Activated naive CD4-positive, alpha-beta T cell treated with anti-CD3 and anti-CD28 coated beads for 36 hours (primary cell): ENCODE measurements around the gene PRXL2B. TPM values are rescaled to one million over a fixed set of nuclear protein-coding genes. Genes with fewer than 3 reads are reported as not detected.

ENCODE experiments used
- CTCF ChIA-PET: fragments of 350-600 bp; sonication (Branson Sonifier 250); formaldehyde crosslinking; loops from one replicate; lab custom pipeline; 2021; ENCODE audit warnings: antibody characterized with exemption; lab: Charles Lee
- DNase-seq: peaks from one replicate; pipeline ENCODE4 v3.0.0-alpha.2; 2020
- H3K27ac Mint-ChIP-seq: one replicate; pipeline ENCODE4 v1.8.0; 2021; ENCODE audit warnings: mild to moderate bottlenecking, mixed read lengths
- H3K27me3 Mint-ChIP-seq: one replicate; pipeline ENCODE4 v1.8.0; 2021; ENCODE audit warnings: low read depth, mixed read lengths
- H3K36me3 Mint-ChIP-seq: one replicate; pipeline ENCODE4 v1.8.0; 2021; ENCODE audit warnings: low read depth, mixed read lengths
- H3K4me1 Mint-ChIP-seq: one replicate; pipeline ENCODE4 v1.8.0; 2021; ENCODE audit warnings: low read depth, mixed read lengths
- H3K4me3 Mint-ChIP-seq: one replicate; pipeline ENCODE4 v1.8.0; 2021; ENCODE audit warnings: mild to moderate bottlenecking, moderate library complexity, mixed read lengths
- H3K9me3 Mint-ChIP-seq: one replicate; pipeline ENCODE4 v1.8.0; 2021; ENCODE audit warnings: mixed read lengths
- intact Hi-C: fragments of 100-400 bp; cut with micrococcal nuclease; formaldehyde crosslinking; loops from one replicate; pipeline ENCODE4 v1.15.1; 2023
- total RNA-seq, 2 experiments: library from RNA; stranded (reverse); gene quantifications; one replicate each; pipeline ENCODE4 v1.2.3, GENCODE V29; 2021

The PRXL2B gene
- total RNA-seq, 2 experiments from 2014 or later: 21.8 to 22.1 TPM

DNA sequence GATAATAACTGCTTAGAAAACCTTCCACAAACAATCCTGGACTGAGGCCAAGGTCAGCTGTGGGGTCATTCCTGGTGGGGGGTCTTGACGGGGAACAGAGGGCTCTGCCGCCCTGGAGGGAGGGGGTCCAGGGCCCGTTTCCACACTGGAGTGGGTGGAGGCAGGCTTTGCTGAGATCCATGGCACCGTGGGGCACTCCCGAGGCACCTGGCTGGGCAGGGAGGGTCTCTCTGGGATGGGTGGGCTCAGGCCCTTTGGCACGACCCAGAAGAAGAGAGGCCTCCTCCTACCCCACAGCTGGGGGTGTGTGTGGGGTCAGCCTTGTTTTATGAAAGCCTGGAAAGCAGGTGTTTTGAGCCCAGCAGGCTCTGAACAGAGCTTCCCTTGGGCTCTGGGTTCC, 41.2 kb downstream of the PRXL2B start:
- intact Hi-C loops: no loop called here

DNA sequence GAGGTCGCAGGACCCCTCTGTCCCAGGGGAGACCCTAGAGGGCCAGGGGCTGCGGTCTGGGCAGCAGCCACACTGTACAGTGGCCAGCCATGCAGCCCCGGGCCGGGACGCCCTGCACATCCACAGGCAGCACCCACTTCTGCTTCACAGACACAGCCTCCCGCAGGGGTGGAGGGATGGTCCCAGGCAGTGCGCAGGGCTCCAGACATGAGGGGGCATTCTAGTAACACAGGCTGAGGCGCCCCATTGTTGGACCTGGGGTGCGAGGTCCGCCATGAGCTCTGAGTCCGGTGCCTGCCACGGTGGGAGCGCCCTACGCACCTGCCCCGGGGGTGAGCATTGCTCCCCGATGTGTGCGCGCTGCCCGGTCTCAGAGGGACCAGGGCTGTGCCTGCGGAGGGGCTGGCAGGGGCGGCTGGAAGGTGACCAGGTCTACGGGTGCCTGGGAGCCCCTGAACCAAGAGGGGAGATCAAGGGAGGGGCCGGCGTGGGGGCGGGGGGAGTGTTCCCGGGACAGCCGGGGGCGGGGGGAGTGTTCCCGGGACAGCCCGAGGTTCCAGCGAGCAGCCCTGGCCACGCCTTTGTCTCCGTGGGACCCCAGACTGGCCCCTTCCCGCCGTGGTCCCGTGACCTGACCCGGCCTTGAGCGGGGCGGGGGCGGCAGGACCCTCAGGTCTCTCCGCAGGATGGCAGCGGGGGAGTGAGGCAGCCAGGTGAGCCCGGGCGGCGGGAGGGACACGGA, 41.8 kb downstream of the PRXL2B start:
- DNase-seq: no peak

More for the DNA sequence above, 41.2 kb downstream of the PRXL2B start:
- no peak overlapping the region for H3K4me3 Mint-ChIP-seq
- DNase-seq: no peak
- CTCF ChIA-PET: no interaction called here
- H3K36me3 Mint-ChIP-seq: no peaks in the 10 kb centered on the region
- H3K27ac Mint-ChIP-seq: no peak overlapping the region
- H3K9me3 Mint-ChIP-seq: peaks cover 5% of the 10 kb centered on the region
- H3K27me3 Mint-ChIP-seq: peaks cover 39% of the 10 kb centered on the region
- H3K4me1 Mint-ChIP-seq: peaks cover 18% of the 10 kb centered on the region

DNA sequence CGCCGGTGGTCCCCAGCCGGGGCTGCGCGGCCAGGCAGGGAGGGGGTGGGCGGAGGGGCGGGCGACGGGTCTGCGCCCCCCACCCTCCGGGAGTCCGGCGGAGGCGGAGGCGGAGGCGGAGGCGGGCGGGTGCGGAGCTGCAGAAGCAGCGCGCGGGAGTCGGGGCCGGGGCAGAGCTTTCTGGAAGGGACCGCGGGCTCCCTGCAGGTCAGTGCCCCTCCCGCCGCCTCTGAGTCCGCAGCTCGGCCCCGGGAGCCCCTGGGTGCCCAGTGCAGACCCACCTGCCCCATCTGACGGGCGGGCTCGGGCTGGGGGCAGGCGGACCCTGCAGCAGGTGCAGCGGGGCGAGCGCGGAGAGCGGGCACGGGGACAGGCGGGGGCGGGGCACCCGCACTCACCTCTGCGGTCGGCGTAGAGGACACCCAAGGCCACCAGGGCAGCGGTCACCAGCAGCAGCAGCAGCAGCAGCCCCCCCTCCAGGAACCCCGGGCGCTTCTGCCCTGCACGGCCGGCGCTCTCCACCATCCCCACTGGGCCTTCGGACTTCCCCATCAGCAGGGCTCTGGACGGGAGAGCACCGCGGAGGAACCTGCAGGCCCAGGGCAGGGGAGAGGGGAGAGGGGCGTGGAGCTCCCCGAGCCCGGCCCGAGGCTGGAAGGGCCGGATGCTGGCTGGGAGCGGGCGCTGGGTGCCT, 42.5 kb downstream of the PRXL2B start:
- DNase-seq: no peak
- no peak overlapping the region for H3K27ac Mint-ChIP-seq
- CTCF ChIA-PET: no interaction called here
- intact Hi-C loops: no loop called here
- no peaks in the 10 kb centered on the region for H3K36me3 Mint-ChIP-seq
- H3K4me1 Mint-ChIP-seq: peaks cover 9% of the 10 kb centered on the region
- peaks cover 5% of the 10 kb centered on the region for H3K9me3 Mint-ChIP-seq
- H3K27me3 Mint-ChIP-seq: peaks cover 39% of the 10 kb centered on the region
- H3K4me3 Mint-ChIP-seq: no peak overlapping the region

More for the DNA sequence above, 41.8 kb downstream of the PRXL2B start:
- Mint-ChIP-seq H3K36me3 (no peaks in the 10 kb centered on the region), H3K27ac (no peak overlapping the region), H3K27me3 (peaks cover 39% of the 10 kb centered on the region), H3K9me3 (peaks cover 5% of the 10 kb centered on the region), H3K4me1 (peaks cover 14% of the 10 kb centered on the region), H3K4me3 (no peak overlapping the region)
- intact Hi-C loops: no loop called here
- CTCF ChIA-PET: no interaction called here

DNA sequence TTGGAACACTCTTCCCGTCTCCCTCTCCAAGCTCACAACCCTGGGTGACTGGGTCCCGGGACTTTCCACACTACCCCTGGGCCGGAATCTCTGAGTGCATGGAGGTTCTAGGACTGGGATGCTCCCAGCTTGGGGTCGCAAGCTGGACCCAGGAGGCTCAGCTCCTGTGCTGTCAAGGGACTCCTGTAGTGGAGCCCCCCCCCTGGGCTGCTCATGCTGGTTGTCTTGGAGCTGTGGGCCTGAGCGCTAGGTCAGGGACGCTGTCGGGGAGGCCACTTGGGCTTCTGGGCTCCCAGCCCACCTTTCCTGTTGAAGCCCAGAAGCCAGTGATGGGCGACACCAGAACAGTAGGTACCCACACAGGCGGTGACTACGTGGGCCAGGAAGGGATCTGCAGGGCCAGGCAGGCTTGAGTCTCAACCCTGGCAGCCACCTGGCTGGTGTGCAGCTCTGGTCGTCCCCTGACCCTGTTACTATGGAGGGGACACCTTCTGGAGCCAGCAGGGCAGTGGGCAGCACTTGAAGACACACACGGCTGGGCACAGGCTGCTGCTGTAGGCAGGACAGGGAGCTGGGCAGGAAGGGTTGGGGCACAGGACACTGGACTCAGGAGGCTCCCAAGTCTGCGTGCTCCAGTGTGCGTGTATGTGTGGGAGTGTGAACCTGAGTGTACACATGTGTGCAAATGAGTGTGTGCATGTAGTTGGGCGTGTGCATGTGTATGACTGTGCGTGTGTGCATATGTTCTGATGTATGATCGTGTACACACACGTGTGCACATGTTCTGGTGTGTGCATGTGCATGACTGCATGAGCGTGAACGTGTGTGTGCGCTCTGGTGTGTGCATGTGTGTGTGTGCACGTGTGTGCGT, 43.3 kb downstream of the PRXL2B start:
- no peak overlapping the region for H3K4me3 Mint-ChIP-seq
- H3K27me3 Mint-ChIP-seq: peaks cover 35% of the 10 kb centered on the region
- intact Hi-C loops: no loop called here
- no peak overlapping the region for H3K27ac Mint-ChIP-seq
- H3K4me1 Mint-ChIP-seq: peaks cover 9% of the 10 kb centered on the region
- DNase-seq: no peak
- no peaks in the 10 kb centered on the region for H3K36me3 Mint-ChIP-seq
- CTCF ChIA-PET: no interaction called here
- H3K9me3 Mint-ChIP-seq: peaks cover 5% of the 10 kb centered on the region

DNA sequence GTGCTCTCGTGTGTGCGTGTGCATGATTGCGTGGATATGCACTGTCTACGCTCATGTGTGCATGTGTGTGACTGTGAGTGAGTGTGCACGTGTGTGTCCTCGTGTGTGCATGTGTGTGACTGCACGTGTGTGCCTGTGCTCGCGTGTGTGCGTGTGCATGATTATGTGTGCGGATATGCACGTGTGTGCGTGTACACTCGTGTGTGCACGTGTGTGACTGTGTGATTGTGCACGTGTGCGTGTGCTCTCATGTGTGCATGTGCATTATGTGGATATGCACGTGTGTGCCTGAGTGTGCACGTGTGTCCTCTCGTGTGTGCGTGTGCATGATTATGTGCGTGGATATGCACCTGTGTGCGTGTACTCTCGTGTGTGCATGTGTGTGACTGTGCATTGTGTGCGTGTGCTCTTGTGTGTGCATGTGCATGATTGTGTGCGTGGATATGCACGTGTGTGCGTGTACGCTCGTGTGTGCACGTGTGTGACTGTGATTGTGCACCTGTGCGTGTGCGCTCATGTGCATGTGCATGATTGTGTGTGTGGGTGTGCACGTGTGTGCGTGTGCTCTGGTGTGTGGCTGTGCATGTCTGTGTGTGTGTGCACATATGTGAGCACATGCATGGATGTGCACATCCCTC, 44.0 kb downstream of the PRXL2B start:
- no peaks in the 10 kb centered on the region for H3K36me3 Mint-ChIP-seq
- H3K27ac Mint-ChIP-seq: no peak overlapping the region
- H3K4me1 Mint-ChIP-seq: peaks cover 9% of the 10 kb centered on the region
- CTCF ChIA-PET: no interaction called here
- H3K27me3 Mint-ChIP-seq: peaks cover 33% of the 10 kb centered on the region
- peaks cover 5% of the 10 kb centered on the region for H3K9me3 Mint-ChIP-seq
- intact Hi-C loops: no loop called here
- DNase-seq: no peak
- H3K4me3 Mint-ChIP-seq: no peak overlapping the region

DNA sequence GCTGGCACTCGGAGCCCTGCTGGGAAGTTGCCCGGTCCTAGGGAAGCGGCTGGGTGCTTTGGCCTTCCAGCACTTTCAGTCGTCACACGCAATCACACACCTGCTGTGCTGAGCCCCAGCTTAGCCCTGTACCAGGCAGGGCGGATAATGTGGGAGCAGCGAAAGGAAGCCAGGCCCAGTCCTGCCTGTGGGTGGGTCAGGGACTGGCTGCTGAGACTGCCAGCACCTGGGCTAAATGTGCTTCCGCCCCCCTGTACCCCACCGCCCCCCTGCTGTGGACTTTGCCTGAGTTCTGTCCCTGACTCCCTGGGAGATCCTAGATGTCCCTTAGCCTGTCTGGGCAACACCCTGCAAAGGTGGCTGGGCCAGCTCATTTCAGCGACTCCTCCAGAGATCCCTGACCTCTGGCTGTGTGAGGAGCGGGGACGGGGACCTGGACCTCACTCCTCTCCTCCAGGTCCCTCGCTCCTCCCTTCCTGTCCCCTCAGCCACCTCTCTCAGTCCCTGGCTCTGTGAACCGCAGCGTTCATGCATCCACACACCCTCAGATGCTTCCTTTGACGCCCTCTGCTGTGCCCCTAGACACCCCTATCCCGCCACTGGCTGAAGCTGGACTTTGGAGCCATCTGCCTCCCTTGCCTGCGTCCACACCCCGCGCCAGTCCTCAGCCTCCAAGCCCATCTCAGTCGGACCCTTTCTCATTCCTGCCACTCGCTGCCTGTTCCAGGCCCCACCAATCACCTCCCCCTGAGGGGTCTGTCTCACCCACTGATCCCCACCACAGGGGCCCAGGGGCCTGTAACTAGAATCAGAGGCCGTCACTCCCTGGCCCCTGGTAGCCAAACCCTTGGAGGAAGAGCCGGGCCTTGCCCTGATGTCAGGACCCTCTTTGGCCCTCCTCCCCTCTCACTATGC, 44.8 kb downstream of the PRXL2B start:
- peaks cover 5% of the 10 kb centered on the region for H3K9me3 Mint-ChIP-seq
- H3K36me3 Mint-ChIP-seq: no peaks in the 10 kb centered on the region
- H3K27ac Mint-ChIP-seq: no peak overlapping the region
- H3K4me3 Mint-ChIP-seq: no peak overlapping the region
- intact Hi-C loops: no loop called here
- H3K27me3 Mint-ChIP-seq: peaks cover 28% of the 10 kb centered on the region
- no peak for DNase-seq
- peaks cover 9% of the 10 kb centered on the region for H3K4me1 Mint-ChIP-seq
- CTCF ChIA-PET: no interaction called here

DNA sequence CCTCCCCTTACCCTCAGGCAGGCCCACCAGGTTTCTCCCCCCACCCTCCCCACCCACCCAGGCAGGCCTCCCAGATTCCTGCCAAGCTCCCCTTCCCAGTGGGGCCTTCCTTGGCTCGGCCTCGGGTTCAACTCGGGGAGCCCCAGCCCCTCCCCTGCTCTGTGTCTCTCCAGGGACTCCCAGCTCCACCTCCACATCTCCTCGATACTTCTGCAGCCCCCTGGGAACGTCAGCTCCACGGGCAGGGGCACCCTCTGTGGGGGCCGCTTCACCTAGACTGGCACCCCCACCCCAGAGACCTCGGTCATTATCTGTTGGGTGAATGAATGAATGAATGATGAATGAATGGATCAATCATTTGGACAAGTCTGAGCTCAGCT, 45.5 kb downstream of the PRXL2B start:
- Mint-ChIP-seq H3K36me3 (no peaks in the 10 kb centered on the region), H3K27me3 (peaks cover 24% of the 10 kb centered on the region), H3K9me3 (peaks cover 9% of the 10 kb centered on the region), H3K4me1 (peaks cover 9% of the 10 kb centered on the region), H3K4me3 (no peak overlapping the region), H3K27ac (no peak overlapping the region)
- CTCF ChIA-PET: no interaction called here
- intact Hi-C loops: no loop called here
- DNase-seq: no peak

DNA sequence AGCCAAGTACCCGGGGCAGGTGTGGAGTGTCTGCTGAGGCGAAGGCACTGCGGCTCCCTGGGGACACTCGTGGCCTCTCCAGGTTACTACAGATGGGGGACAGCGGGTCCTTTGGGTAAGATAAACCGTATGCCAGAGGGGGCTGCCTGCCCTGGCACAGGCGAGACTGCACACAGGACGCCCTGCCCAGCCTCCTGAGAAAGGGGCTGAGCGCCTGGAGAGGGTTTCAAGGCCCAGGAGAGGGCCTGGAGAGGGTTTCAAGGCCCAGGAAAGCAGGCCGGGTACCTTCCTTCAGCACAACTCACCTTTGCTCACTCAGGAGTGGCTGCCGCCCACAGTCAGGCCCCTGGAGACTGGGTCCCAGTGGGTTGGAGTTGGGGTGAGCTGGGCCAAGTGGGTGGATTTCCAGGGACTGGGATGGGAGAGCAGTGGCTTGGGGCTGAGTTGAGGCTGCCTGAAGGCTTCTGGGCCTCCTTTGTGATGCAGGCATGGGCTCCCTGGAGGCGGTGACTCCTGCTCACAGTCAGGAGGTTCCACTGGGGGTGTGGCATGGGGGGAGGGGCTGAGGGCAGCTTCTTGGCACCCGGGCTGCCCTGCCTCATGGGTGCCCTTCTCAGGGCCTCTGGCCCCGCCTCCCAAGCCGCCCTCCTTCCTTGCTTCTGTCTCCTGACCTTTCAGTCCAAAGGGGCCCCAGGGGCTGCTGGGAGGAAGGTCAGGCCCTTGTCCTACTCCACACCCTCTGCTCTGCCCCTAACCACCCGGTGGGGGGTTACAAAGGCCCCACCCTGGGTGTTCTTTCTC, 46.2 kb downstream of the PRXL2B start, which contains the start of gene MMEL1:
TSS of gene MMEL1 (minus strand) at position 456 of the 801 bp plus-strand sequence. CDS start 3,532 bp downstream, outside the sequence.
- H3K9me3 Mint-ChIP-seq: peaks cover 12% of the 10 kb centered on the region
- DNase-seq: no peak
- H3K27me3 Mint-ChIP-seq: peaks cover 19% of the 10 kb centered on the region
- H3K4me3 Mint-ChIP-seq: no peak within 1 kb of the TSS
- no peak within 1 kb of the TSS for H3K27ac Mint-ChIP-seq
- CTCF ChIA-PET: no interaction called here
- intact Hi-C loops: no loop called here
- H3K4me1 Mint-ChIP-seq: peaks cover 9% of the 10 kb centered on the region
- H3K36me3 Mint-ChIP-seq: no peaks in the 10 kb centered on the region

DNA sequence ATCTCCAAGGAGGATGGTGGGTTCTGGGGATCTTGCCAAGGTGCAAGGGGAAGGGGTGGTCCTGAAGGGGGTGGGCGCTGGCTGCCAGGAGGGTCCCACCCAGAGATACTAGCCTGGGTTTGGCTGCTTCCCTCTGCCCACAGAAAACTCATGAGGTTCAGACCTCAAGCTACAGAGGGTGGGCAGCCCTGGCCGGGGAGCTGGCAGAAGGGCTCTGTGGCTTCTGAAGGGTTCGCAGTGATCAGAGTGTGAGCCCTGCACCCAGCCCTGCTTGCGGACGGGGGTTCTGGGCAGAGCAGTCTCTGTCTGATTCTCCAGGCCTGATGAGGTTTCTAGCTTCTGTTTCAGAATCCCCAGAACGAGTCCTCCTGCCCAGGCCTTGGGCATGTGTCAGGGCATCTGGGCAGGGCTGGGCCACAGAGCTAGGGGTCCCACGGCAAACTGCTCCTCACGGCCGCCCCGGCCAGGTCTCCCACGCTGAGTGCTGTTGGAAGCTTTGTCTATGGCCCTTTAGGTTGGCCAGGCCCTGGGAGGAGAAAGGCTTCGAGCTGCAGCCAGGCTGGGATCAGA, 46.9 kb downstream of the PRXL2B start:
- no peak overlapping the region for H3K27ac Mint-ChIP-seq
- intact Hi-C loops: no loop called here
- H3K4me1 Mint-ChIP-seq: peaks cover 9% of the 10 kb centered on the region
- no peak overlapping the region for H3K4me3 Mint-ChIP-seq
- CTCF ChIA-PET: no interaction called here
- peaks cover 18% of the 10 kb centered on the region for H3K27me3 Mint-ChIP-seq
- no peaks in the 10 kb centered on the region for H3K36me3 Mint-ChIP-seq
- no peak for DNase-seq
- H3K9me3 Mint-ChIP-seq: peaks cover 12% of the 10 kb centered on the region

DNA sequence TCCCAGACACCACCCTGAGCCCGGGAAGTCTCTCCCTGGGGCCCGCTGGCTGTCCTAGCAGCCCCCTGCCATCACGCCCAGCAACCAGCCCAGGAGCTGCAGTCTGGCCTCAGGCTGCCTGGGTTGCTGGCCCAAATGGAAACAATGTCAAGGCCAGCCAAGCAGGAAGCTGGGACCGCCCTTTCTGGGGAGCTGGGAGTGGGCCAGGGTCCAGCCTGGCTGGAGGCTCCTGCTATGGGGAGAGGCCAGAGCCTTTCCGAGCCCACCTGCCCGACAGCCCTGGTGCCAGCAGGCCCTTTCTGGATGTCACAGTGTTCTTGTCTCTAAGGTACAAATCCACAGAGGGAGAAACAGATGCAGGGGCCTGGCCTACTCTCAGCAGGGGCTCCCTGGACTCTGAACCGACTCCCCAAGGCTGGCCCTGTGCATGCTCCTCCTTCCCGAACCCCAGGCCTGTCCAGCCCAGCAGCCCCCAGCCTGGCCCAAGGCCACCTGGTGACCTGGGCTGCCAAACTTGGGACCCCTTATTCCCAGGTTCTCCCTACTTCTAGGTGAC, 47.4 kb downstream of the PRXL2B start:
- H3K27ac Mint-ChIP-seq: no peak overlapping the region
- peaks cover 18% of the 10 kb centered on the region for H3K27me3 Mint-ChIP-seq
- CTCF ChIA-PET: no interaction called here
- no peaks in the 10 kb centered on the region for H3K36me3 Mint-ChIP-seq
- DNase-seq: no peak
- H3K9me3 Mint-ChIP-seq: peaks cover 12% of the 10 kb centered on the region
- no peak overlapping the region for H3K4me3 Mint-ChIP-seq
- peaks cover 9% of the 10 kb centered on the region for H3K4me1 Mint-ChIP-seq
- intact Hi-C loops: no loop called here
